Osteoblast (primary cell): ENCODE results near the gene GRM4. TPM values are rescaled to one million over a fixed set of nuclear protein-coding genes. Genes with fewer than 3 reads are reported as not detected.

Experiments used
- DNase-seq: peaks from one replicate; pipeline ENCODE4 v3.0.0; 2011; ENCODE audit warnings: low spot score, mixed read lengths; ENCODE audit not compliant: insufficient read length; ENCODE audit errors: missing footprints
- H2AFZ ChIP-seq: 2 replicates; pipeline ENCODE4 v1.6.0; 2011; ENCODE audit warnings: mild to moderate bottlenecking, low read length
- H3K27ac ChIP-seq: 2 replicates; pipeline ENCODE4 v1.5.1; 2011; ENCODE audit warnings: mild to moderate bottlenecking, low read depth, low read length, moderate library complexity
- H3K27me3 ChIP-seq: 2 replicates; pipeline ENCODE4 v1.6.0; 2012; ENCODE audit warnings: mild to moderate bottlenecking, control low read depth, inconsistent platforms, low read length, moderate library complexity; ENCODE audit not compliant: insufficient read depth
- H3K36me3 ChIP-seq: 2 replicates; pipeline ENCODE4 v1.5.1; 2011; ENCODE audit warnings: mild to moderate bottlenecking, low read length, control low read depth, moderate library complexity; ENCODE audit not compliant: insufficient read depth
- H3K4me1 ChIP-seq: 2 replicates; pipeline ENCODE4 v1.5.1; 2011; ENCODE audit warnings: mild to moderate bottlenecking, low read length, control low read depth, moderate library complexity; ENCODE audit not compliant: insufficient read depth
- H3K4me2 ChIP-seq: 2 replicates; pipeline ENCODE4 v1.6.0; 2011; ENCODE audit warnings: mild to moderate bottlenecking, low read length; ENCODE audit not compliant: insufficient read depth
- H3K4me3 ChIP-seq: fragments of 200-600 bp; sonication (generic); 3 replicates; pipeline ENCODE4 v1.5.1; 2012; ENCODE audit warnings: mild to moderate bottlenecking, low read length, inconsistent platforms; ENCODE audit not compliant: insufficient read depth
- H3K79me2 ChIP-seq: 2 replicates; pipeline ENCODE4 v1.6.0; 2012; ENCODE audit warnings: mild to moderate bottlenecking, low read length, control low read depth, inconsistent platforms; ENCODE audit not compliant: insufficient read depth
- H3K9me3 ChIP-seq: 2 replicates; pipeline ENCODE4 v1.5.1; 2011; ENCODE audit warnings: low read depth, low read length, control low read depth
- H4K20me1 ChIP-seq: 2 replicates; pipeline ENCODE4 v1.6.0; 2012; ENCODE audit warnings: mild to moderate bottlenecking, low read length, control low read depth; ENCODE audit not compliant: insufficient read depth
- CTCF ChIP-seq: IDR thresholded peaks from 2 replicates; pipeline ENCODE4 v1.5.1; 2011; ENCODE audit warnings: mild to moderate bottlenecking, low read depth, low read length, moderate library complexity; ENCODE audit errors: extremely low read depth
- total RNA-seq: library from RNA; depleted of rRNA; stranded (reverse); fragments of >200 nt; gene quantifications from 2 replicates; pipeline ENCODE4 v1.2.3, GENCODE V29; 2012

GRM4 gene
- total RNA-seq, 1 donor, result 0.36 TPM

- H3K36me3 ChIP-seq, result no peaks in the 10 kb centered on the region
- H3K4me3 ChIP-seq, result no peak overlapping the region
- no peak for TF ChIP-seq CTCF
- no peaks in the 10 kb centered on the region for H3K79me2 ChIP-seq
- H2AFZ ChIP-seq, result no peak overlapping the region
- no peaks in the 10 kb centered on the region for H4K20me1 ChIP-seq
- H3K27me3 ChIP-seq, result peaks cover 11% of the 10 kb centered on the region
- DNase-seq, result no peak
- H3K27ac ChIP-seq, result no peak overlapping the region
- no peaks in the 10 kb centered on the region for H3K4me1 ChIP-seq
- H3K9me3 ChIP-seq, result no peaks in the 10 kb centered on the region
- no peak overlapping the region for H3K4me2 ChIP-seq
Measured at GRCh38 chr6:34110610-34111009, 35.3 kb downstream of the GRM4 start.

DNA sequence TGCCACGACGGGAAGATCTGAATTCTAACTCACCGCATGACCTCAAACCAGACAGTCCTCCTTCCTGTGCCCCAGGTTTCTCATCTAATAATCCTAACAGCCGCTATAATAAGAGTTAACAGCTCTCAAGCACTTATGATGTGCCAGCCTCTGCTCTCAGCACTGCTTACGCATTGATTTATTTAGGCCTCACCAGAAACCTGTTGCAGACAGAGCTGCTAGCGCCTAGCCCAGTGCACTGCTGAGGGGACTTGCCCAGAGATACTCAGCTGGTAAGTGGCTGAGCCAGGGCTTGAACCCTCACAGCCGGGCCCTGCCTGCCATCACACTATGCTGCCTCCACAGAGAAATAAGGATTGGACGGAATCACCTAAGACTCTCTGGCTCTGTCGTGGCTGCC lies 37.7 kb downstream of the GRM4 start:
- H3K4me3 ChIP-seq, result no peak overlapping the region
- H3K4me2 ChIP-seq, result no peak overlapping the region
- TF ChIP-seq CTCF, result no peak
- H2AFZ ChIP-seq, result no peak overlapping the region
- no peaks in the 10 kb centered on the region for H3K79me2 ChIP-seq
- no peaks in the 10 kb centered on the region for H3K9me3 ChIP-seq
- H3K27me3 ChIP-seq, result peaks cover 15% of the 10 kb centered on the region
- DNase-seq, result no peak
- no peaks in the 10 kb centered on the region for H3K4me1 ChIP-seq
- no peaks in the 10 kb centered on the region for H4K20me1 ChIP-seq
- no peaks in the 10 kb centered on the region for H3K36me3 ChIP-seq
- H3K27ac ChIP-seq, result no peak overlapping the region

GRCh38 chr6:34106900-34107299 lies 39.0 kb downstream of the GRM4 start:
- H3K4me2 ChIP-seq, result no peak overlapping the region
- DNase-seq, result no peak
- no peak overlapping the region for H3K4me3 ChIP-seq
- no peaks in the 10 kb centered on the region for H3K79me2 ChIP-seq
- no peaks in the 10 kb centered on the region for H3K9me3 ChIP-seq
- H3K36me3 ChIP-seq, result no peaks in the 10 kb centered on the region
- H3K27ac ChIP-seq, result no peak overlapping the region
- peaks cover 14% of the 10 kb centered on the region for H3K27me3 ChIP-seq
- no peak overlapping the region for H2AFZ ChIP-seq
- no peaks in the 10 kb centered on the region for H3K4me1 ChIP-seq
- TF ChIP-seq CTCF, result no peak
- no peaks in the 10 kb centered on the region for H4K20me1 ChIP-seq

GRCh38 chr6:34106421-34106820 lies 39.5 kb downstream of the GRM4 start:
- Histone ChIP-seq H3K4me1 (no peaks in the 10 kb centered on the region), H3K36me3 (no peaks in the 10 kb centered on the region), H3K79me2 (no peaks in the 10 kb centered on the region), H3K9me3 (no peaks in the 10 kb centered on the region), H3K4me2 (no peak overlapping the region), H3K27ac (no peak overlapping the region), H4K20me1 (no peaks in the 10 kb centered on the region), H3K27me3 (peaks cover 9% of the 10 kb centered on the region), H3K4me3 (no peak overlapping the region), H2AFZ (no peak overlapping the region)
- TF ChIP-seq CTCF, result no peak
- no peak for DNase-seq
